HL-60/S4 (cell line): ENCODE results near the gene ACTN3.
"Not testable (repeated sequence)": the region's sequence is repeated elsewhere in the genome, so short reads cannot be mapped to it uniquely, and the experiment has no call there.

ENCODE experiments used
- in situ Hi-C: fragments of 300-500 bp; cut with MboI; formaldehyde crosslinking; loops from 2 replicates; pipeline ENCODE4 v1.14.3; 2022; ENCODE audit warnings: low sequenced_read_pairs

Gene ACTN3

DNA sequence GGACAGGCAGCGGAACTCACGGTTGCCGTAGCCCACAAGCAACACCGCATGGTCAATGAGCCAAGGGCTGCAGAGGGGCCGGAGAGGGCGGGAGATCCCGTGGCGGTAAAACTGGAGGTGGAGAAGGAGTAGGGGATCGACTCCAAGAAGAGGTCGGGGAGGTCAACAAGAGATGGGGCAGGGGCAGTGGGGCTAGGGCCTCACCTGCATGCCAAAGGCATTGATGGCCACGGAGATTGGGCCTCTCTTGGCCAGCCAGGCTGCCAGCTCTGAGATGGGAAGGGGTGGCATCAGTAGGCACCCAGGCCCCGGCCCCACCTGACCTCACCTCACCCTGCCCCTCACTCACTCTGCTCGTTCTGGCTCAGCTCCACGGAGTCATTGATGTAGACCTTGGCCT lies 17.8 kb downstream of the ACTN3 start:
- in situ Hi-C loops: no loop called here

DNA sequence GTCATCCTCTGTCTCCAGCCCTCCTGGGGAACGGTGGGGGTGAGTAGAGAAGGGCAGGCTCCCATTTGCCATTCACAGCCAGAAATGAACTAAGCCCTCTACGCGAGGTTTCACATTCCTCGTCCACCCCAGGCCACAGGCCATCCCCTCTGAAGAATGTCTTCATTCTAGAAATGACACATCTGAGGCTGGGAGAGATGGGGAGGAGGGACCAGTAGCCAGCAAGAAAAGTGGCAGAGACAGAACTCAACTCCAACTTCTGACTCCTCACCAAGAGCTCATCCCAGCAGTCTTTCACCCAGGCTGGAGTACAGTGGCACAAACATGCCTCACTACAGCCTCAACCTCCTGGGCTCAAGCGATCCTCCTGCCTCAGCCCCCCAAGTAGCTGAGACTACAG lies 18.3 kb downstream of the ACTN3 start:
- in situ Hi-C loops: no loop called here

DNA sequence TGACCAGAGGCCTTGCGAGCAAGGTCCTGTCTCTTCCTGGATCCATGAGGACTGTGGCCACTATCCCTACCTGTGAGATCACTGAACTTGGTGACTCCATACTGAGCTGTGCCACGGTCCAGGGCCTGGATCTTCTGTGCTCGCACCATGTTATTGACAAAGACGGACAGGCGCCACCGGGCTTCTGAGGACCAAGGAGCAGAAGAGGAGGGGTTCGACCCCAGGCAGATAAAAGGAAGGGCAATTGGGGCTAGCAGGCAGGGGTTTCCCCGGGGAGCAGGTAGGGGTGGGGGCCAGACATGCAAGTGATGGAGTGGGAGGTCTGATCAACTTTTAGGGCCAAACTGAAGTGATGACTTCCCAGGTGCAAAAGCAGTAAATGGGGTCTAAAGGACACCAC lies 19.5 kb downstream of the ACTN3 start:
- in situ Hi-C loops: no loop called here

DNA sequence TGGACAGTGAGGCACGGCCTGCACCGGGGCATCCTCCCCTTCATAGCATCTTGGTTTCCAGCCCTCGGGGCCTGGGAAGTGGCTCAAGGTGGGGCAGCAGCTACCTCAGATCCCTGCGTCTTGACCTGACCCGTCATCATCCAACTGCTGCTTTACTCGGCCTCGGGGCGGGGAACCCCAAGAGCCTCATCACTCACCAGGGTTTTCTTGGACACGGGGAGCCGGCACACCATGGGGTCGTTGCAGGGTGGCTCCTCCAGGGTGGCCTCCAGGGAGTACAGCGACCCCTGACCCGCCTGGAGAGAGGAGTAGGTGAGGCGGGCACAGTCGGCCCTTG lies 21.1 kb downstream of the ACTN3 start:
- in situ Hi-C loops: no loop called here

- in situ Hi-C loops: no loop called here
Observed at GRCh38 chr11:66568124-66568916, 21.6 kb downstream of the ACTN3 start, which contains the start of gene CTSF. Gene CTSF (minus strand): TSS chr11:66568606. CDS start chr11:66568486, 120 bp downstream.

DNA sequence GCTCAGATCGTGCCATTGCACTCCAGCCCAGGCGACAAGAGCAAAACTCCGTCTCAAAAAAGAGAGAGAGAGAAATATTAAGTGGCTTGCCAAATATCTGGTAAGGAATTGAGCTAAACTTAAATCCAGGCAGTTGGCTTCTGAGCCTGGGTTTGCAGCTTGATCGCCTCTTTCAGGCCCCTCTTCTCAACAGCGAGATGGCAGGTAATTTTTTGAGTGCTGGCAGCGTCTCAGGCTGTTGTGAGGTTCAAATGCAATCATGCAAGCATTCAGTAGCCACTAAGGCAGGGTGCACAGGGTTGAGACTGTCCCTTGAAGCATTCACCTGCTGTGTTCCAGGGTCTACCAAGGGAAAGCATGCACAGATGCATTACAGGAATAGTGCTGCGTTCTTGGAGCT lies 22.4 kb downstream of the ACTN3 start:
- in situ Hi-C loops: no loop called here

GRCh38 chr11:66570079-66570849 lies 23.6 kb downstream of the ACTN3 start:
- in situ Hi-C loops: loop anchor here (10.0 kb wide), 1 partner anchor 115 kb away; no protein-coding TSS in a partner anchor

DNA sequence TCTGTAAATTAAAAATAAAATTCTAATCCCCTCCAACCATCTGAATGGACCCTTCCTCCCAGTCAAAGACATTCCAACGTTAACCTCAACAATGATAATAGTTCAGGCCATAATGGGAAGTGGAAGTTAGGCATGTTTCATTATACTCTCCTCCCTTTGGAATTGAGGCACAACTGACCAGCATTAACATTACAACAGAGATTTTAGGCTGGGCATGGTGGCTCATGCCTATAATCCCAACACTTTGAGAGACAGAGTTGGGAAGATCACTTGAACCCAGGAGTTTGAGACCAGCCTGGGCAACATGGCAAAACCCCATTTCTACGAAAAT lies 24.1 kb downstream of the ACTN3 start:
- in situ Hi-C loops: loop anchor here (10.0 kb wide), 1 partner anchor 114 kb away; no protein-coding TSS in a partner anchor

- in situ Hi-C loops: loop anchor here (10.0 kb wide), 1 partner anchor 106 kb away; no protein-coding TSS in a partner anchor
Observed at GRCh38 chr11:66579017-66579606, 32.4 kb downstream of the ACTN3 start.

- in situ Hi-C loops: no loop called here
Observed at GRCh38 chr11:66580803-66581202, 34.1 kb downstream of the ACTN3 start.

DNA sequence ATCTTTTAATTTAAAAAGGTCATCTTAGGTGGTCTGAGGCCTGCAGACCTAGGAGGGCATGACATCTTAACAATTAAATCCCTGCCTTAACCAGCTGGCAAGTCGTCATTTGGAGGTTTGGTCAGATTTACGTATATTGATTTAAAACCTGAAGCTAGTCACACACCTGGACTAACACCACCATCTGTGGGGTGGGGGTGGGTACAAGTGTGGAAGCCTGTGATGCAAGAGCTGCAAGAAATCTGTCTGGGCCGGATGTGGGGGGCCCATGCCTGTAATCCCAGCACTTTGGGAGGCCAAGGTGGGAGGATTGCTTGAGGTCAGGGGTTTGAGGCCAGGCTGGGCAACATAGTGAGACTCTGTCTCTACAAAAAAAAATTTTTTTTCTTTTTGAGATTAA lies 34.6 kb downstream of the ACTN3 start:
- in situ Hi-C loops: no loop called here

DNA sequence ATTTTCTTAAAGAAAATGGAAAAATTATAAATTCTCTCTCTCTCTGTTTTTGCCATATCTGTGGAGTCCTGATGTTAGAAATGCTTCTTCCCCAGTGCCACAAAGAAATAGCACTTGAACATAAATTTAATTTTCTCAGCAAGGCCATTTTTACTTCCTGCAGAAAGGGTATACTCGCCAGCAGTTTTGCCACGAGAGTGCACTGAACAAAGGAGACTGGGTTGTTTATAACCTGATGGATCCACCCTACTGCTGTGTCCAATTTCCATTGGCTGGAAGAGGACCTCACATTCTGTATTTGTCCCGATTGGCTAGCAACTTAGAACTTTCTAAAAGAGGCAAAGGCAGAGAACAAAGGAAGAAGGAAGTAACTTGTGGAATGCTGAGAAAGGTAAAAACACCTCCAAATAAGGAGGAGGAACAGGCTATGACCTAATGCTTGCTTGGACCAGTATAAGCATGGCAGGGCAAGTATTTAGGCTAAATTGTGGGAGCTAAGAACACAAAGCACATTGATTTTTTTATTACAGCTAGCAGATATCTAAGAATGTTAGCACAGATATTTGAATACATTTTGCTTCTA lies 36.0 kb downstream of the ACTN3 start:
- in situ Hi-C loops: not testable (repeated sequence)

DNA sequence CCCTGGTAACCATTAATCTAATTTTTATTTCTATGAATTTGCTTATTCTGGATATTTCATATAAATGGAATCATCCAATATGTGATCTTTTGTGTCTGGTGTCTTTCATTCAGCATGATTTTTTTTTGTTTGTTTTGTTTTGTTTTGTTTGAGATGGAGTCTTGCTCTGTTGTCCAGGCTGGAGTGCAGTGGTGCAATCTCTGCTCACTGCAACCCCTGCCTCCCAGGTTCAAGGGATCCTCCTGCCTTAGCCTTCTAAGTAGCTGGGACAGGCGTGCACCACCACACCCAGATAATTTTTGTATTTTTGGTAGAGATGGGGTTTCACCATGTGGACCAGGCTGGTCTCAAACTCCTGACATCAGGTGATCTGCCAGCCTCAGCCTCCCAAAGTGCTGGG lies 38.7 kb downstream of the ACTN3 start:
- in situ Hi-C loops: not testable (repeated sequence)

GRCh38 chr11:66586136-66586535 lies 39.4 kb downstream of the ACTN3 start:
- in situ Hi-C loops: no loop called here

DNA sequence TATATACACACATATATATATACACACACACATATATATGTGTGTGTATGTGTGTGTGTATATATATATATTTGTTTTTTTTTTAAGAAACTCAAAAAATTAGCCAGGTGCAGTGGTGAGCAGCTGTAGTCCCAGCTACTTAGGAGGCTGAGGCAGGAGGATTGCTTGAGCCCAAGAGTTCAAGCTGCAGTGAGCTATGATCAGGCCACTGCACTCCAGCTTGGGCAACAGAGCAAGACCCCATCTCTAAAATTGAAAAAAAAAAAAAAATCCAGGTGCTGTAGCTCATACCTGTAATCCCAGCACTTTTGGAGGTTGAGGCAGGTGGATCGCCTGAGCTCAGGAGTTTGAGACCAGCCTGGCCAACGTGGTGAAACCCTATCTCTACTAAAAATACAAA lies 42.6 kb downstream of the ACTN3 start:
- in situ Hi-C loops: not testable (repeated sequence)

DNA sequence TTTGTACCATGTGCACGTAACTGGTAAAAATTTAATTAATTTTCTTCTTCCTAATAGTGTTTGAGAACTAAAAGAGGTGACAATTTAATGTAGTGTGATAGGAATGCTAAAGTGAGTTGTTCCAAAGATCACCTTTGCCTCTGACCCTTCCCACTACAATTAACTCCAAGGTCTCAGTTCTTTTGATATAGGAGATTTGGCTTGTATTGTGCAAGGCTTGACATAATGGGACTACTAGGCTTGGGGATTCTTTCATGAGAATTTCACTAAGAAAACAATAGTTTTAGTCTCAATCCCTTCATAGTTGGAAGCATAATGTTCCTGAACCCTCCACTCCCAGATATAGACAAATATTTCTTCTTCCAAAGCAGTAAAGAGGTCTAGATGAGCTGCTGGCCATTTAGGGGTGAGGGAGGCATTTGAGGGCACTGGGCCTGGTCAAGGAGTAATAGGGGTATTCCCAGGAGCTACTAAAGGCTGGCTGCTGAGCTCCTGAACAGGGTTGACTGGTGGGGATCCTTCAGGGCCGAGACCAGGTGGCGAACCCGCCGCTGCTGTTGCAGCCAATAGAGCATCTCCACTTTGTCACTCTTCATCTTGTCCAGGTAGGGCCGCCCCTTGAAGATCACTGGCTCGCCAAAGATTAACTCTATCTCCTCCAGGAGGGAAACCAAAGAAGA lies 43.4 kb downstream of the ACTN3 start:
- in situ Hi-C loops: no loop called here

GRCh38 chr11:66591175-66591574 lies 44.5 kb downstream of the ACTN3 start:
- in situ Hi-C loops: no loop called here

- in situ Hi-C loops: no loop called here
Observed at GRCh38 chr11:66592457-66593302, 46.0 kb downstream of the ACTN3 start, which contains the start of the genes CCDC87 and CCS. Gene CCDC87 (minus strand): TSS chr11:66593063. CDS start chr11:66593015, 48 bp downstream. Gene CCS (plus strand): TSS chr11:66593185. CDS start chr11:66593262, 77 bp downstream.

DNA sequence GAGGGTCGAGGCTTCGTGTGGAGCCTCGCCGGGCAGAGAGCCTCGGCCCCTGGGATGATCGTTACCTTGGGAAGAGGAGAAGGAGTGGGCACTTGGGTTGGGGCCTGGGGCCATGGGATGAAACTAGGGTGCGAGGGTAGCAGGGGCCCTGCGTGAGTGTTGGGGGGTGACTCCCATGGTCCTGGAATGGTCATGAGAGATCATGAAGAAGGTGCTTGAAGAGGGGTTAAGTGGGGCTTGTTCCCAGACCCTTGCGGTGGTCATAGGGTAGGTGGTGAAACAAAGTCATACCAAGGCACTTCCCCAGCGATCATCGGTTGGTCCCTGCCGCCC lies 46.6 kb downstream of the ACTN3 start:
- in situ Hi-C loops: no loop called here

GRCh38 chr11:66593650-66594049 lies 46.9 kb downstream of the ACTN3 start:
- in situ Hi-C loops: no loop called here
